IPS-18c (cell line): ENCODE data around the gene VPS13C.

Experiments
- H3K4me3 ChIP-seq: 2 replicates; pipeline ENCODE4 v1.7.0; 2013; ENCODE audit warnings: low read depth, mild to moderate bottlenecking, low read length, moderate library complexity; ENCODE audit not compliant: insufficient read depth
- H3K9me3 ChIP-seq: one replicate; pipeline ENCODE4 v1.6.1; 2013; ENCODE audit warnings: mild to moderate bottlenecking, low read length, moderate library complexity; ENCODE audit not compliant: control insufficient read depth, insufficient read depth

The VPS13C gene

GRCh38 chr15:62085740-62086139, 25.5 kb upstream of the VPS13C start:
- Histone ChIP-seq H3K9me3 (no peaks in the 10 kb centered on the region), H3K4me3 (no peak overlapping the region)

DNA sequence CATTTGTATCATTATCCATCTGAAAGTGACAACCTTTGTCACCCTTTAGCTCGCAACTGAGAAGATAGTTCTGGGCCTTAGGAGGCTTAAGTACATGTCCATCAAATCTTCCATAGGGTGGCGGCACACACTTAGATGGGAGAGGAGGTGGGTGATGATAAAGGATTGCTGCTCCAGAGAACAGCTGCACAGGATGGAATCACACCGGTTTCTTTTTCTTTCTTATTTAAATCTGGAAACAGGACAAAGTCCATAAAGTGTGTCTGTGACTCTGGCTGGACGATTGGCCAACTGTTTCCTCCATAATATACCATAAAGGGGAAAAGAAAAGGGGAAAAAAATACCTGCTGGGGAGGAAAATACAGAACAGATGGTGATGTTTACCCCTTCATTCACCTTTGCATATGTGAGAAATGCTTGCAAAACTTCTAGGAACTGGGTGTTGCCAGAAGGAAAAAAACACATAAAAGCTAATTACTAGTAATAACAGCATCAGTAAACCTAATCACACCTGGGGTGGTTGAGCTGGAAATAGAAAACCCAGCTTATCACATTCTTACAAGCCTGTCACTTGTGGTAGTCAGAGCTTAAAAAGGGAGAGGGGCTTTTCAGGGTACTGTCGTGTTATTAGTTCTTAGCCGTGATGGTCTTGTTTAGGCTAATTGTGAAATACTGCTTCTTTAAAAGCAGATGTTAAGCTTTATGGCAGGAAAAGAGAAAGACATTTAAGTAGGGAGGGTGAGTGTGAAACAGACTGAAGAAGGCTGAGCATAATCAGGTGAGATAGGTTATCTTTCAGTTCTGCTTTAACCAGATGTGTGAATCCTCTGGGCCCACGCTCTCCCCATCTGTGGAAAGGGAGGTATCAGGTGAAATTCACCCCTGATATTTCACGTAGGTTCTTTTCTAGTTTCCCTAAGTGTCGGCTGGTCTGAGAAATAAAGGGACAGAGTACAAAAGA, 23.2 kb upstream of the VPS13C start:
- H3K9me3 ChIP-seq: no peaks in the 10 kb centered on the region

DNA sequence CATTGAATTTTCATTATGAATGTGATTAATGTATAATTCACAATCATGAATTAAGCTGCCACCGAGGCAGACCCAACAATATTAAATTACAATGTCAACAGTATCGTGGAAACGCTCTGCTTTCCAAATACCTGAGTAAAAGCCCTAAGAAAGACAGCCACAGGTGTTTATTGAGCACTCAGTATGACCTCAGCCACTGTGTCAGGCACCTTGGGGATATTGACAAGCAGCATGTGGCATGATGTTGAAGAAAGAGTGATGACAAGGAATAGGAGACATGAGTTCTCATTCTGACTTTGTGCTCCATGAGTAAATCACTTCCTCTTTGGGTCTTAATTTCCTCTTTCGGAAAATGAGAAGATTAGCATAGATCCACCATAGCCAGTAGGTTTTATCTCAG, 19.3 kb upstream of the VPS13C start:
- H3K9me3 ChIP-seq: no peaks in the 10 kb centered on the region
- H3K4me3 ChIP-seq: no peak overlapping the region

More for the DNA sequence above, 23.2 kb upstream of the VPS13C start:
- H3K4me3 ChIP-seq: no peak overlapping the region

DNA sequence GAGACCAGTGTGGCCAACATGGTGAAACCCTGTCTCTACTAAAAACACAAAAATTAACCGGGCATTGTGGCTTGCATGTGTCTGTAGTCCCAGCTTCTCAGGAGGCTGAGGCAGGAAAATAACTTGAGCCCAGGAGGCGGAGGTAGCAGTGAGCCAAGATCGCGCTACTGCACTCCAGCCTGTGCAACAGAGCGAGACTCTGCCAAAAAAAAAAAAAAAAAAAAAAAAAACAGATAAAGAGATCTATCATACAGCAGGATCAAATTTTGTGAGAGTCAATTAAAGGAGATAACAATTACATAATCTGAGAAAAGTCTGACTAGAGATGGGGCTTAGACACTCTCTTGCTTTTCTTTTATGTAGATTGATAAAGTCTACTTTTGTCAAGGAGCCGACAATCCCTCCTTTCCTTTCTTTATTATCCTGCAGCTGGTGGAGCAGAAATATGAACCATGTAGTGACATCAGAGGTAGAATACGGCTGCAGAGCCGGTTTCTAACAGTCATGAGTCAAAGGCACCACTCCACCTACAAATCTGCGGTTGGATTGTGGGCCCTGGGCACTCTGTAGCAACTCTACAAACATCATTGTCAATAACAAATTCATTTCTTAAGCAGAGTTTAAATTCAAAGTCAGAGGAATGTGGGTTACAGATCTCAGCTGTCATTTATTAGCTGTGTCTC, 15.5 kb upstream of the VPS13C start:
- no peak overlapping the region for H3K4me3 ChIP-seq
- H3K9me3 ChIP-seq: no peaks in the 10 kb centered on the region

GRCh38 chr15:62071711-62072308, 11.6 kb upstream of the VPS13C start:
- no peak overlapping the region for H3K4me3 ChIP-seq
- no peaks in the 10 kb centered on the region for H3K9me3 ChIP-seq

- H3K9me3 ChIP-seq: no peaks in the 10 kb centered on the region
- H3K4me3 ChIP-seq: no peak overlapping the region
Measured at GRCh38 chr15:62069551-62069950, 9.3 kb upstream of the VPS13C start.

- peak overlapping the region; percentile 46; the same call in 1 of the 2 replicates for H3K4me3 ChIP-seq
- H3K9me3 ChIP-seq: no peaks in the 10 kb centered on the region
Measured at GRCh38 chr15:62068810-62069167, 8.5 kb upstream of the VPS13C start.

- Histone ChIP-seq H3K9me3 (no peaks in the 10 kb centered on the region), H3K4me3 (peak overlapping the region; percentile 46)
Measured at GRCh38 chr15:62068071-62068809, 8.0 kb upstream of the VPS13C start.

DNA sequence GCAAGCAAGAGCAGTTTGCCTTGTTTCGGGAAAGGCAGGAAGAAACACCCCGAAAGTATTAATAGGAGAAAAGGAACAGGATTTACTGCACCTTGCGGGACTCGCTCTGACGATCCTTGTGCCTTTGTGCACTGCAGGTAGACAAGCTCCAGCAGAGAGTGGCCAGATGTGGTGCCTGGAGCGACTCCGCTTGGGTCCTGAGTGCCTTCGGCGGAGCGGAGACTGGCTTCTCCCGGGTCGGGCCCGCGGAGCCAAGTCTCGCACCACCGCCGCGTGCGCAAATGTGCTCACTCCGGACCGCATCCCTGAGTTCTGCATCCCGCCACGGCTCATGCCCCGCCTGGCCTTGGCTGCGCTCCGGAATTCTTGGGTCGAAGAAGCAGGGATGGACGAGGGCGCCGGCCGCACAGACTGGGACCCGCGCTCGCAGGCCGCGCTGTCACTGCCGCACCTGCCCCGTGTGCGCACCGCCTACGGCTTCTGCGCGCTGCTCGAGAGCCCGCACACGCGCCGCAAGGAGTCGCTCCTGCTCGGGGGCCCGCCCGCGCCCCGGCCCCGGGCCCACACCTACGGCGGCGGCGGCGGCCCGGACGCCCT, 7.3 kb upstream of the VPS13C start:
- Histone ChIP-seq H3K4me3 (peak overlapping the region; percentile 30; the same call in 1 of the 2 replicates), H3K9me3 (no peaks in the 10 kb centered on the region)

DNA sequence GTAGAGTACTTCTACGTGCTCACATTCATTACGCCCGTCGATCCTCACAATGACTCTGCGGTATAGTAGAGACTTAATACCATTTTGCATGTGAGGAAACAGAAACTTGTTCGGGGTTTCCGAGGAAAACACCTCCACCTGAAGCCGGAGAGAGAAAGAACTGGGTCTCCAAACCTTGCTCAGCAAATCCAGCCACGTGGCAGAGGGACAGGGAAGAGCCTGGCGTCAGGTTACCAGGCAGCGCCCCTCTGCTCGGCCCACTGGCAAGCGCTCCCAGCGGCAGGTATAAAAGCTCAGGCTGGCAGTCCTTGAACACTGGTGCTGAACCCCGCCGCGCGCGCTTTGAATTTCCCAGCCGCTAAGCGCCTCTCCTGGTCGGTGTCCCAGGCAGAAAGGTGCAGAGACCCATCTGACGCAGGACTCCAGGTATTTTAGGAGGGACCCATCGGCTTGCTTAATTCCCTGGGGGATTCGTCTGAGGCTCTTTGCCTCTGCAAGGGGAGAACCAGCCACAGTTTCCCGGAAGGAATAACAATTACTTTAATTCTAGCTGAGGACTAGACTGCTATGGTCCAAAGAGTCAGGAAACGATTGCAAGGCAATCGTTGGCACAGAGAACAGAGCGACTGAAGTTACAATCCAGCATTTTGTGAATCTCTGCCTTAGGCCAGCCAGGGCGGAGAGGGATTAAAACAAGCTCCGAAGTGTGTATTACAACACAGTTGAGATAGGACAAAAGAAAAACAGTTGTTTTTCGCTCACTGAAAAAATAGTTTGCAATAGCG, 6.6 kb upstream of the VPS13C start, which contains the start of gene C2CD4A:
TSS of gene C2CD4A (plus strand) at position 315 of the 785 bp plus-strand sequence. CDS start 637 bp downstream, outside the sequence.
- Histone ChIP-seq H3K9me3 (no peaks in the 10 kb centered on the region), H3K4me3 (peak within 1 kb of the TSS; percentile 30; the same call in 1 of the 2 replicates)

DNA sequence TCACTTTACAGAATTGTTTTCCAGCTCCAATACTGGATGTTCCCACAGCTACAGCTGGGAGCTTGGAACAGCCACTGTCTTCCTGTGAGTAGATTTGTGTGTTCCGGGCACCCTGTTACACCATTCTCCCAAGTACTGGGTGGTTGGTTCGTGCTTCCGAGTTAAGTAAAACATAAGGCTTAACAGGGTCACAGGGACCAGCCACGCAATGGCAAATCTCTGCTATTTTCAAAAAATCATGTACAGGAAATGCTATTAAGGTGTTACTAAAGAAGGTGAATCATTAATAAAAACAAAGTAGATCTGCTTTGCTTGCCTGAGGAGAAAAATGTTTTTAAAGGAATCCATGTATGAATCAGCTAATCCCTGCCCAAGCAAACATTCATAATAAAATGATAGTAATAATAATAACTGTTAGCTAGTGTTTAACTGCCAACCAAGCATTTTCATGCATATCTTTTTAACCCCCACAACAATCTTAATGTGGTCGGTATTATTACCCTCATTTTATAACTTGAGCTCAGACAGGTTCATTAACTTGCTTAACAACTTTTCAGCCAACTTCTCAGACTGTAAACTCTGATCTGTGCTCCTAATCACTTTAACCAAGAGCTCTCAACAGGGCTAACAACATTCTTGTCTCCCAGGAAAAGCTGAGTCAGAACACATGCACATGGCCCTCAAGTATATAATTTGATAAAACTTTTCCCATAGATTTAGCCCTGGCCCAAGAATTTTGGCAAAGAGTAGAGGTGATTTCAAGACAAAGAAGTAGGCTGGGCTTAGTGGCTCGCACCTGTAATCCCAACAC, 3.8 kb upstream of the VPS13C start:
- Histone ChIP-seq H3K9me3 (no peaks in the 10 kb centered on the region), H3K4me3 (no peak overlapping the region)

GRCh38 chr15:62060896-62061280, 641 bp upstream of the VPS13C start:
- H3K4me3 ChIP-seq: peak overlapping the region; percentile 83
- no peaks in the 10 kb centered on the region for H3K9me3 ChIP-seq

- H3K9me3 ChIP-seq: no peaks in the 10 kb centered on the region
- H3K4me3 ChIP-seq: peak overlapping the region; percentile 83
Measured at GRCh38 chr15:62059816-62060112, 483 bp downstream of the VPS13C start.

GRCh38 chr15:62059108-62059815, 985 bp downstream of the VPS13C start:
- Histone ChIP-seq H3K9me3 (no peaks in the 10 kb centered on the region), H3K4me3 (peak overlapping the region; percentile 83)
